Subcutaneous abdominal adipose tissue (tissue), 5 donors: Measurements from ENCODE around the gene TTC34.

ENCODE experiments used
- H3K27ac ChIP-seq: one replicate; pipeline ENCODE4 v1.7.0; 2013; ENCODE audit warnings: low read depth, mild to moderate bottlenecking, inconsistent platforms, low read length, moderate library complexity
- H3K27me3 ChIP-seq, 5 donors: one replicate each; pipeline ENCODE4 v1.7.0; 2013; ENCODE audit warnings: low read length in 5 of 5, inconsistent platforms in 1 of 5; ENCODE audit not compliant: control insufficient read depth in 5 of 5, insufficient read depth in 4 of 5
- H3K36me3 ChIP-seq, 5 donors: one replicate each; pipeline ENCODE4 v1.7.0; 2013; ENCODE audit warnings: low read length in 5 of 5; ENCODE audit not compliant: control insufficient read depth in 5 of 5, insufficient read depth in 5 of 5
- H3K4me1 ChIP-seq, 5 donors: one replicate each; pipeline ENCODE4 v1.7.0; 2013; ENCODE audit warnings: low read length in 5 of 5, mild to moderate bottlenecking in 3 of 5, moderate library complexity in 1 of 5; ENCODE audit not compliant: control insufficient read depth in 5 of 5, insufficient read depth in 5 of 5
- H3K4me3 ChIP-seq, 5 donors: one replicate each; pipeline ENCODE4 v1.7.0; 2013; ENCODE audit warnings: low read length in 5 of 5, low read depth in 1 of 5
- H3K9ac ChIP-seq, 5 donors: one replicate each; pipeline ENCODE4 v1.7.0; 2013; ENCODE audit warnings: low read length in 5 of 5, mild to moderate bottlenecking in 4 of 5, moderate library complexity in 3 of 5
- H3K9me3 ChIP-seq, 5 donors: one replicate each; pipeline ENCODE4 v1.7.0; 2013; ENCODE audit warnings: low read length in 5 of 5; ENCODE audit not compliant: control insufficient read depth in 5 of 5
- donor health status: healthy.
- donor health status: healthy.
- donor health status: healthy.
- donor health status: healthy.
- donor health status: healthy.

TTC34 gene

DNA sequence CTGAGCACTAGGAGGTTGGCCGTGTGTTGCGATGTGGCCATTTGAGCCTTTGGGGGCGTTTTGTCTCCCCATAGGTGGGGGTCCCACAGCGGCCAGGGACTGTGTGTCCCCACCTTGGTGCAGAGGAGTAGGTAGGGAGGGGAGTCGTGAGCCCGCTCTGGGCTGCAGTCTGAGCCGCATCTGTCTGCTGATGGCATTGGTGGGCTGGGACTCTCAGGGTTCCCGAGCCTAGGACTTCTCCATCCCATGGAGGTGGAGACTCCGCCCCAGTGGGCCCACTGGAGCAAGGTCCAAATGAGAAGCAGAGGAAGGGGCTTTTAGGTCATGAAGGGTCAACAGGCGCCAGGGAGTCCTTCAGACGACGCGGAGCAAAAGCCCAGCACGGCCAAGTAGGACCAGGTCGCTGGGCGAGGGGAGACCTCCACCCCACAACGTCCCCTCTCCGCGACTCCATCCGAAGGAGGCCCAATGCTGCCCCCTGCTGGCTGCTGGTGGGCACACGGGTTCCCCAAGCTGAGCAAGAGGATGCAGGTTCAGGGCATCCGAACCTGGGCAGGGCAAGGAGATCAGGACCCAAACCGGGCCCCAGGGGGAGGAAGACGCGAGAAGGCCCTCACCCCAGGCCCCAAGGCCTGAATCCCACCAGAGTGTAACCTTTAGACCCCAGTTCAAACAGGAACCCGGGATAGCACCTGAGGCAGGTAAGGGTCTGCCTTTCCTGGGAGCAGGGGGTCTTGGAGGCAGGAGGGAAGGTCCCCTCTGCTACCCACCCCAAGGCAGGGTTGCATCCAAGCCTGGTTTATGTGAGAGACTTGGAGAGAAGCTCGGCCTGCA is 14.9 kb downstream of the TTC34 start:
- no peaks in the 10 kb centered on the region for H3K36me3 ChIP-seq
- no peak overlapping the region for H3K4me3 ChIP-seq
- no peak overlapping the region for H3K27ac ChIP-seq
- H3K9me3 ChIP-seq = peaks cover under 1 to 19% (median 15%) of the 10 kb centered on the region in 5 donors
- H3K27me3 ChIP-seq = peaks cover 27 to 60% (median 54%) of the 10 kb centered on the region in 5 donors
- no peak overlapping the region for H3K9ac ChIP-seq
- peaks cover 0 to 7% (median 0%) of the 10 kb centered on the region in 5 donors for H3K4me1 ChIP-seq

DNA sequence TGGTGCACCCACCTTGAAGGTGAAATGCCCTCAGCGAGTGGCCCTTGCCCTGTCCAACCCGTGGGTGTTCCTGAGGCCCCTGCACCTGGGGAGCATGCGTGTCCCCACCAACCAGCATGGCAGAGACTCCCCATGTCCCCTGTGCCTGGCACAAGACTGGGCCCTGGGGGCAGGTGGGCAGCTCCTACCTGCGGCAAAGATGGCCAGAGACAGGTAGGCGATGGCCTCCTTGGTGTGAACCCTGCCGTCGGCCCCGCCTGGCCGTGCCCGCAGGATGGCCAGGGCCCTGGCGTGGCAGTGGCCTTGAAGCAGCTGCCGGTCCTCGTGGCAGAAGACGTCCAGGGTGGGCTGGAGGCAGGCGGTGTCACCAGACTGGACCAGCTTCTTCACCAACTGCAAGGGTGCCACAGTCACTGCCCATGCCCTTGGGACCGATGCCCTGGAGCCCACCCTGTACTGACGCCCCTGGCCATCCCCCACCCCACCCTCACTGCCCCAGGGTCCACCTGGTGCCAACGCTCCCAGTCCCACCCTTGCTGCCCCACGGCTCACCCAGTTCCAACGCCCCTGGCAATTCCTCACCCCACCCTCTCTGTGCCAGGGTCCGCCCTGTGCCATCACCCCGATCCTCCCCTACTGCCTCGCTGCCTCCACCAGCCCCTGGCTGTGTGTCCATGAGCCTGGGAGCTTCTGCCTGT is 15.7 kb downstream of the TTC34 start:
- Histone ChIP-seq H3K27ac (no peak overlapping the region), H3K36me3 (no peaks in the 10 kb centered on the region), H3K9ac (no peak overlapping the region), H3K4me1 (peaks cover 0 to 7% (median 0%) of the 10 kb centered on the region in 5 donors), H3K9me3 (peaks cover 6 to 22% (median 20%) of the 10 kb centered on the region in 5 donors), H3K27me3 (peaks cover 24 to 54% (median 47%) of the 10 kb centered on the region in 5 donors), H3K4me3 (no peak overlapping the region)

DNA sequence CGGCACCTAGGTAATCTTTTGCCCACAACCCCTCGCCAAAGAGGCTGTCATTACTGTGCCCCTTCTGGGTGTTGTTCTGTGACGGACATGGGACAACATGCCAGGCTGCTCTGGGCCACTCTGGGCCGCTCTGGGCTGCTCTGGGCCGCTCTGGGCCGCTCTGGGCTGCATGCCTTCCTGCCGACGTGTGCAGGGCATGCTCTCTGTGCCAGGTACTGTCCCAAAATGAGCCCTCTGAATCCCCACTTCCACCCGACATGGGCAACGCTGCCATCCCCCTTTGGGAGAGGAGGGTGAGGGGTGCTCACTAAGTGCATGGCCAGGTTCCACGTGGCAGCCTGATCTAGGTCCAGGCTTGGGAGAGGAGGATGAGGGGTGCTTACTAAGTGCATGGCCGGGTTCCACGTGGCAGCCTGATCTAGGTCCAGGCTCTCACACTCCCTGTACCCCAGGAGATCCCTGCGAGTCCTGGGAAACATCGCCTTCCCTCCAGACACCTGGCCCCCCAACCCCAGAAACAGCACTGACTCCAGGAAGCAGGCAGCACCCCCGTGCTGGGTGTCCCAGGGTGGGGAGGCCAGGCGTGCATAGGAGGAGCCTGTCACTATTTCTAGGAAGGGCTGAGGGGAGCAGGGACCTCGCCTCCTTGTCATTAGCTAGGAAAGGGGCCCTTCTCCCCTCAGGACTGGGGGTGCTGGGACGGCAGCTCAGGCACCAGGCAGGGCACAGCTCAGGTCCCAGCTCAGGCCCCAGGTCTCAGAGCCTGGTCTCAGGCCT is 16.5 kb downstream of the TTC34 start:
- Histone ChIP-seq H3K4me3 (no peak overlapping the region), H3K27me3 (peaks cover 17 to 47% (median 40%) of the 10 kb centered on the region in 5 donors), H3K9ac (no peak overlapping the region), H3K27ac (no peak overlapping the region), H3K9me3 (peaks cover 6 to 29% (median 20%) of the 10 kb centered on the region in 5 donors), H3K4me1 (peaks cover 0 to 7% (median 0%) of the 10 kb centered on the region in 5 donors), H3K36me3 (no peaks in the 10 kb centered on the region)

DNA sequence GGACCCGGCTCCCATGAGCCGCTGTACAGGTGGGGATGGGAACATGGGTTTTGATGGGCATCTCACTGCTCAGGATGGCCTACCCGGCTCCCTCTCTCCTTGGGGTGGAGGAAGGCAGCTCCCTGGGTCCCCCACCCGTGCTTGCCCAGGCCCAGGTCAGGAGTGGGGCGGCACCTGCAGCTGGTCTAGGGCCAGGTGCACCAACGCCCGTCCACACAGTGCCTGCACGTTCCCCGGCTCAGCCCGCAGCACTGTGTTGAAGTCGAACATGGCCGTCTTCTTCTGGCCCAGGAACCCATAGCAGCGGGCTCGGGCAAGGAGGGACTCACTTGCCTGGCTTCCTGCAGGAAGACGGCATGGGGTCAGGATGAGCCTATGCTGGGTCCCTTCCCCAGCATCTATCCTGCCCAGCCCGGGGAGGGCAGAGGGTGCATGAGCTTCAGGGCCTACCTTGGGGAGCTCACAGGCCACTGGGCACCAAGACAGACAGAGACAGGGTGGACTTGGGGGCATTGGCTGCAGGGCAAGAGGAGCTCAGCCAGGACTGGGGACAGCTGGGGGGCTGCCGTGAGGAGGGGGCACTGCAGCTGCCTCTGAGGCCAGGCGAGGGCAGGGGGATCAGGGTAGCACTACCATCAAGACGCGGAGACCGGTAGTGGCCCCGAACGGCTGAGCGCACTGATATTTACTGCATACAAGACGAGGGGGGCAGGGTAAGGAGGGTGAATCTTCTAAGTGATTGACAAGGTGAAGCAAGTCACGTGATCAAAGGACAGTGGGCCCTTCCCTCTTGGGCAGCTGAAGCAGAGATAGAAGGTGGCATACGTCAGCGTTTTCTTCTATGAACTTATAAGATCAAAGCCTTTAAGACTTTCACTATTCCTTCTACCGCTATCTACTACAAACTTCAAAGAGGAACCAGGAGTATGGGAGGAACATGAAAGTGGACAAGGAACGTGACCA is 17.8 kb downstream of the TTC34 start:
- no peak overlapping the region for H3K4me3 ChIP-seq
- no peaks in the 10 kb centered on the region for H3K36me3 ChIP-seq
- no peaks in the 10 kb centered on the region for H3K4me1 ChIP-seq
- H3K9me3 ChIP-seq = peaks cover 6 to 29% (median 20%) of the 10 kb centered on the region in 5 donors
- peaks cover 14 to 38% (median 32%) of the 10 kb centered on the region in 5 donors for H3K27me3 ChIP-seq
- H3K9ac ChIP-seq = no peak overlapping the region
- H3K27ac ChIP-seq = no peak overlapping the region

DNA sequence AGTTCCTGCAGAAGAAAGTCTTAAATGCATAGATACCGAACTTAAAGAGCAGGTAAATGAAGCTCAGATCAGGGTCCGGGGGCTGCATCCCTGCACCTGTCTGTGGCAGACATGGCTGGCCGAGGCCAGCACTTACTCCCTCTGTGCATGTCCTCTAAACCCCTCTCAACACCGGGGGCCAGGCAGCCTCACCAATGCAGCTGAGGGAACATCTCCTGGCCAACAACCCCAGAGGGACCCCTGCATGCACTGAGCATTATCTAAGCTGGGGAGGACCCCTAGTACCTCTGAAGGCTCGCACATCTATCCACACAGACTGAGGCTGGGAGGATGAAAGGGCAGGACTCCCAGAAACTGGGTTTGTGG is 18.4 kb downstream of the TTC34 start:
- H3K27me3 ChIP-seq = peaks cover 13 to 33% (median 25%) of the 10 kb centered on the region in 5 donors
- no peaks in the 10 kb centered on the region for H3K36me3 ChIP-seq
- no peaks in the 10 kb centered on the region for H3K4me1 ChIP-seq
- peaks cover 6 to 29% (median 20%) of the 10 kb centered on the region in 5 donors for H3K9me3 ChIP-seq
- no peak overlapping the region for H3K9ac ChIP-seq
- no peak overlapping the region for H3K27ac ChIP-seq
- H3K4me3 ChIP-seq = no peak overlapping the region

DNA sequence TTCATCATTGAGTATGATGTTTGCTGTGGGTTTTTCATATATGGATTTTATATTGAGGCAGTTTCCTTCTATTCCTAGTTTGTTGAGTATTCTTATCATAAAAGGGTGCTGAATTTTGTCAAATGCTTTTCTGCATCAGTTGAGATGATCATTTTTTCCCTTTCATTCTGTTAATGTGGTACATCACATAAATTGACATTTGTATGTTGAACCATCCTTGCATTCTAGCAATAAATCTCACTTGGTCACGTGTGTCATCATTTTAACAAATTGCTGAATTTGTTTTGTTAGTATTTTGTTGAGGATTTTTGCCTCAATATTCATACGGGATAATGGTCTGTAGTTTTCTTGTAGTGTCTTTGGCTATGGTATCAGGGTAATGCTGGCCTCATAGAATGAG is 19.9 kb downstream of the TTC34 start:
- Histone ChIP-seq H3K4me3 (no peak overlapping the region), H3K9me3 (peaks cover 6 to 29% (median 20%) of the 10 kb centered on the region in 5 donors), H3K4me1 (peaks cover 0 to 3% (median 0%) of the 10 kb centered on the region in 5 donors), H3K27ac (no peak overlapping the region), H3K27me3 (peaks cover 0 to 23% (median 11%) of the 10 kb centered on the region in 5 donors), H3K9ac (no peak overlapping the region), H3K36me3 (no peaks in the 10 kb centered on the region)

DNA sequence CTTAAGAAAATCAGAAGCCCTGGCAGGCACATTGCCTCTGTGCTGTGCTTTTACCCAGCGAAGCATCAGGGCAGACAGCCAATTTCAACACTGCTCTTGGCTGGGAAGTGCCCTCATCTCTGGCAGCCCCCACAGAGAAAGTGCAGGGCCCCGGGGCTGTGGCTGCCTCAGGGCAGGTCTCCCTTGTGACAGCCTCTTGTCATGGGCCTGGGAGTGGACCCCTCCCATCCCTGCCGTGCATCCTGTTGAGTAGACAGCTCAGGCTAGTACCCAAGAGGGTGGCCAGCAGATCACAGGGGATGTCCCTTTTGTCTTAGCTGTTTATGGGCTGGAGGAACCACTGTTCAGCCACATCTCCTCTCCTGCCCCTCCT is 23.3 kb downstream of the TTC34 start:
- Histone ChIP-seq H3K4me3 (no peak overlapping the region), H3K36me3 (no peaks in the 10 kb centered on the region), H3K4me1 (peaks cover 0 to 3% (median 0%) of the 10 kb centered on the region in 5 donors), H3K9me3 (peaks cover 6 to 27% (median 20%) of the 10 kb centered on the region in 5 donors), H3K27ac (no peak overlapping the region), H3K27me3 (peaks cover 0 to 7% (median 2%) of the 10 kb centered on the region in 5 donors), H3K9ac (no peak overlapping the region)

DNA sequence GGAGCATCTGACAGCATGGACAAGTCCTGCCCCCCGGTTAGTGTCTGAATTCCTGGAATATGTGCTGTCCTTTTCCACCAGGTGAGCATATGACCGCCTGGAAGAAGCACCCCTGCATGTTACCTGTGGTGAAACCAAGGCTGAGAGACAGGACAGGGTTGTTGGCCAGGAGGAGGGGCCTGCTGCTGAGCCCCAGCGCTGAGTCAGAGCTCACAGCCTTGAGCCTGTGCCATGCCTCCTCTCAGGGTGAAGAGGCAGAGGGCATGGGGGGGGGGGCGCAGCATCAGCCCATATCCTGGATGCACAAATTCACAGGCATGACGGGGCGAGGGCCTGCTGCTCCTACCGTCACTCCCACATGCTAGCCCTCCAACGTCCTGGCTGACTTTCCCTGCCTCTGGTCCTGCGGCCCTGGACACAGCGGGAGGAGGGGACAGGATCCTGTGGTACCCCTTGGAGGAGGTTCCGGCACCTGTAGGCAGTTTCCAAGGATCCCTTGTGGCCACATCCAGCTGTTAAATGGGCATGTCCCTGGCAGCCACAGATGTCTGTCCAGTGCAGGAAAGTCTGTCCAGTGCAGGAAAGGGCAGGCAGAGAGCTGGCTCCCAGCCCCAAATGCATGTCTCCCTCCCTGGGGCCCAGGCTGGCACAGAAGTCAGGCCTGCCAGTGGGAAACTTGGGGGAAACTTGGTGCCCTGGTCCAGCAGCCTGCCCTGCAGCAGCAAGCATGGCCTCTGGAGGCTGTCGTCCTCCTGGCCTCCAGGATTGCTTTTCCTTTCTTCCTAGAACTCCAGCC is 23.9 kb downstream of the TTC34 start:
- H3K27me3 ChIP-seq = peaks cover 0 to 7% (median 2%) of the 10 kb centered on the region in 5 donors
- H3K4me3 ChIP-seq = no peak overlapping the region

More for the DNA sequence above, 23.9 kb downstream of the TTC34 start:
- H3K27ac ChIP-seq = no peak overlapping the region
- H3K9ac ChIP-seq = no peak overlapping the region
- peaks cover 0 to 3% (median 0%) of the 10 kb centered on the region in 5 donors for H3K4me1 ChIP-seq
- peaks cover 6 to 23% (median 17%) of the 10 kb centered on the region in 5 donors for H3K9me3 ChIP-seq
- H3K36me3 ChIP-seq = no peaks in the 10 kb centered on the region
